ENCODE measurements around the gene CAPN9. TPM values are rescaled to one million over a fixed set of nuclear protein-coding genes. Genes with fewer than 3 reads are reported as not detected.
"Not testable (repeated sequence)": the region's sequence is repeated elsewhere in the genome, so short reads cannot be mapped to it uniquely, and the experiment has no call there.

The CAPN9 gene, protein sequence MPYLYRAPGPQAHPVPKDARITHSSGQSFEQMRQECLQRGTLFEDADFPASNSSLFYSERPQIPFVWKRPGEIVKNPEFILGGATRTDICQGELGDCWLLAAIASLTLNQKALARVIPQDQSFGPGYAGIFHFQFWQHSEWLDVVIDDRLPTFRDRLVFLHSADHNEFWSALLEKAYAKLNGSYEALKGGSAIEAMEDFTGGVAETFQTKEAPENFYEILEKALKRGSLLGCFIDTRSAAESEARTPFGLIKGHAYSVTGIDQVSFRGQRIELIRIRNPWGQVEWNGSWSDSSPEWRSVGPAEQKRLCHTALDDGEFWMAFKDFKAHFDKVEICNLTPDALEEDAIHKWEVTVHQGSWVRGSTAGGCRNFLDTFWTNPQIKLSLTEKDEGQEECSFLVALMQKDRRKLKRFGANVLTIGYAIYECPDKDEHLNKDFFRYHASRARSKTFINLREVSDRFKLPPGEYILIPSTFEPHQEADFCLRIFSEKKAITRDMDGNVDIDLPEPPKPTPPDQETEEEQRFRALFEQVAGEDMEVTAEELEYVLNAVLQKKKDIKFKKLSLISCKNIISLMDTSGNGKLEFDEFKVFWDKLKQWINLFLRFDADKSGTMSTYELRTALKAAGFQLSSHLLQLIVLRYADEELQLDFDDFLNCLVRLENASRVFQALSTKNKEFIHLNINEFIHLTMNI
- total RNA-seq = not detected in 2 replicates

DNA sequence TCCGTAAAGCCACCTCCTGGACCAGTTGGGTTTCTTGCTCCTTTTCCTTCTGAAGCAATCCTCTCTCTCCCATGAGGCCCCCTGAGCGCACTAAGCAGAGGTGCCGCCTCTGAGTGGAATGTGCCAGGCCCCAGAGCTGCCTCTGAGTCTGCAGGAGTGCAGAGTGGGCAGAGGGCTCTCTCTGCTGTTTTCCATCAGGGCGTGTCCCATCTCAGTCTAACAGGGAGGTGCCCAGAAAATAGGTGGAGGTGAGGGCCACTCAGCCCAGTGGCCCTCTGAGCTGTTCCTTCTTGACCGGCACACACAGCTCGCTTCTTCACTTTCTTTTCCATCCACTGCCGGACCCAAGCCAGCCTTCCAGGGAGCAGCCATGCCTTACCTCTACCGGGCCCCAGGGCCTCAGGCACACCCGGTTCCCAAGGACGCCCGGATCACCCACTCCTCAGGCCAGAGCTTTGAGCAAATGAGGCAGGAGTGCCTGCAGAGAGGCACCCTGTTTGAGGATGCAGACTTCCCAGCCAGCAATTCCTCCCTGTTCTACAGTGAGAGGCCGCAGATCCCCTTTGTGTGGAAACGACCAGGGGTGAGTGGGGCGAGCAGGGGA is at the start of gene CAPN9:
Gene CAPN9, plus strand, starts transcription at position 262 of the 604 bp plus-strand sequence. Its CDS starts 109 bp downstream, at position 371.
- peaks cover 2% of the 10 kb centered on the region for H3K27me3 Mint-ChIP-seq (ENCODE audit: insufficient read depth)
- intact Hi-C loops (cut with micrococcal nuclease) = no loop called here
- H3K4me1 Mint-ChIP-seq (ENCODE audit: low read depth) = no peaks in the 10 kb centered on the region
- no peaks in the 10 kb centered on the region for H3K9me3 Mint-ChIP-seq
- no peak for DNase-seq (ENCODE audit: low spot score)
- H3K27ac Mint-ChIP-seq = no peak within 1 kb of the TSS
- no peak within 1 kb of the TSS for H3K4me3 Mint-ChIP-seq
- H3K36me3 Mint-ChIP-seq (ENCODE audit: low read depth) = no peaks in the 10 kb centered on the region

DNA sequence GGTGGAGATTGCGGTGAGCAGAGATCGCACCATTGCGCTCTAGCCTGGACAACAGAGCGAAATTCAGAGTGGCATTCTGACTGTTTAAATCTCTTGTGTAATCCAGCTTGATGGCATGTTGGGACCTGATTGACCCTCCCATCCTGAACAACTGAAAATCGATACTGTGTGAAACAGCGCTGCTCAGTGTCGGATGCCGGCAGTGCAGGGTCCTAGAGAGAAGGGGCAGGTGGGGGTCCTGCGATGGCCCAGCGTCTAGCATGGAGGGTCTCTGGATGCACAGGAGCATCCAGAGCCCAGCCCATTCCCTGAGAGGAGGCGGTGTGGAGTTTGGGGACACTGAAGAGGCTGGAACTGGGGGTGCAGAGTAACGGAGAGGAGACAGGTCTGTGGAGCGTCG is 49.1 kb upstream of the CAPN9 start:
- Mint-ChIP-seq H3K27me3 (ENCODE audit: insufficient read depth) (peaks cover 5% of the 10 kb centered on the region), H3K4me3 (no peak overlapping the region), H3K4me1 (ENCODE audit: low read depth) (no peaks in the 10 kb centered on the region), H3K27ac (no peak overlapping the region), H3K36me3 (ENCODE audit: low read depth) (peaks cover 7% of the 10 kb centered on the region), H3K9me3 (no peaks in the 10 kb centered on the region)
- intact Hi-C loops (cut with micrococcal nuclease) = no loop called here
- DNase-seq (ENCODE audit: low spot score) = no peak

DNA sequence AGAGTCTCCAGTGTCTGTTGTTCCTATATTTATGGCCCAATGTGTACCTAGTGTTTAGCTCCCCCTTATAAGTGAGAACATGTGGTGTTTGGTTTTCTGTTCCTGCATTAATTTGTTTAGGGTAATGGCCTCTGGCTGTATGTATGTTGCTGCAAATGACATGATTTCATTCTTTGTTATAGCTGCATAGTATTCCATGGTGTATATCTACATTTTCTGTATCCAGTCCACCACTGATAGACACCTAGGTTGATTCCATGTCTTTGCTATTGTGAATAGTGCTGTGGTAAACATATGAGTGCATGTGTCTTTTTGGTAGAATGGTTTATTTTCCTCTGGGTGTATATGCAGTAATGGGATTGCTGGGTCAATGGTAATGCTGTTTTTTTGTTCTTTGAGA is 48.2 kb upstream of the CAPN9 start:
- H3K4me1 Mint-ChIP-seq (ENCODE audit: low read depth); H3K4me3 Mint-ChIP-seq; H3K9me3 Mint-ChIP-seq: not testable (repeated sequence)

DNA sequence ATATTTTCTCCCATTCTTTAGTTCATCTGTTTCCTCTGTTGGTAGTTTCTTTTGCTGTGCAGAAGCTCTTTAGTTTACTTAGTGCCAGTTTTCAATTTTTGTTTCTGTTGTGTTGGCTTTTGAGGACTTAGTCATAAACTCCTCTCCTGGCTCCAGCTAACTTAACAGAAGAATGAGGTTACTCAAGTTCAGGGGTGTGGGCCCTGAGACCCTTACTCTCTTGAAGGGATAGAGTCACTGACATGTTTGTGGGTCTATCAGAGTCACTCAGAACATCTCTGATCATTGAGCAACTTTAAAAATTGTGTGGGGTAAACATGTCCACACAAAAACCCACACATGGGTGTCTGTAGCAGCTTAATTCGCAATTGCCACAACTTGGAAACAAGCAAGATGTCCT is 47.5 kb upstream of the CAPN9 start:
- H3K36me3 Mint-ChIP-seq (ENCODE audit: low read depth) = no peaks in the 10 kb centered on the region
- no peak for DNase-seq (ENCODE audit: low spot score)
- H3K27ac Mint-ChIP-seq = no peak overlapping the region
- no peaks in the 10 kb centered on the region for H3K9me3 Mint-ChIP-seq
- H3K4me1 Mint-ChIP-seq (ENCODE audit: low read depth) = no peaks in the 10 kb centered on the region
- intact Hi-C loops (cut with micrococcal nuclease) = no loop called here
- no peak overlapping the region for H3K4me3 Mint-ChIP-seq
- H3K27me3 Mint-ChIP-seq (ENCODE audit: insufficient read depth) = peaks cover 5% of the 10 kb centered on the region

More for the DNA sequence above, 48.2 kb upstream of the CAPN9 start:
- DNase-seq (ENCODE audit: low spot score); intact Hi-C loops (cut with micrococcal nuclease); H3K27me3 Mint-ChIP-seq (ENCODE audit: insufficient read depth); H3K27ac Mint-ChIP-seq; H3K36me3 Mint-ChIP-seq (ENCODE audit: low read depth): not testable (repeated sequence)

DNA sequence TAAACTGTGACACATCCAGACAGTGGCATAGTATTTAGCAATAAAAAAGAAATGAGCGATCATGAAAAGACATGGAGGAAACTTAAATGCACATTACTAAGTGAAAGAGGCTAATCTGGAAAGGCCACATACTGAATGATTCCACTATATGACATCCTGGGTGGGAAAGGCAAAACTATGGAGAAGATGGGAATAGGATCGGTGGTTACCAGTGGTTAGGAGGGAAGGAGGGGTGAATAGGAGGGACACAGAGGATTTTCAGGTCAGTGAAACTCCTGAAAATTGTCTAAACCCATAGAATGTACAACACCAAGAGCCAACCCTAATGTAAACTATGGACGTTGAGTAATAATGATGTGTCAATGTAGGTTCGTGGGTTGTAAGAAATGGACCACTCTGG is 47.1 kb upstream of the CAPN9 start:
- Mint-ChIP-seq H3K9me3 (no peaks in the 10 kb centered on the region), H3K36me3 (ENCODE audit: low read depth) (no peaks in the 10 kb centered on the region), H3K27me3 (ENCODE audit: insufficient read depth) (peaks cover 5% of the 10 kb centered on the region), H3K27ac (no peak overlapping the region), H3K4me3 (no peak overlapping the region), H3K4me1 (ENCODE audit: low read depth) (no peaks in the 10 kb centered on the region)
- intact Hi-C loops (cut with micrococcal nuclease) = no loop called here
- DNase-seq (ENCODE audit: low spot score) = no peak

DNA sequence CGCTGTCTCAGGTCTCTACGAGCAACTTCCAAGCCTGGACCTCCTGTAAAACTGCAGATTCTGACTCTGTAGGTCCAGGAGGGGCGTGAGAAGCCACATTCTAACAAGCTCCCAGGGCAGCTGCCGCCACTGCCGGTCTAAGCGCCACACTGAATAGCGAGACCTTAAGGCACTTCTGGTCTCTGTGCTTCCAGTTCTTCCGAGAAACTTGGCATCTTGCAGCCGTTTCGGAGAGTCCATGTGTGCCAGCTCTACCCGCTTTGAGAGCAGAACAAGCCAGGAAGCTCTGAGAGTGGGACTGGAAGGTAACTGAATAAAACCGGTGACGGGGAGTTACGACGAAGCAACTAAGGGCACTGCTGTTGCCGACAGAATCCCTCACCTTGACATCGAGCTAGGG is 45.8 kb upstream of the CAPN9 start:
- intact Hi-C loops (cut with micrococcal nuclease) = no loop called here
- Mint-ChIP-seq H3K4me1 (ENCODE audit: low read depth) (no peaks in the 10 kb centered on the region), H3K36me3 (ENCODE audit: low read depth) (no peaks in the 10 kb centered on the region), H3K4me3 (no peak overlapping the region), H3K27ac (no peak overlapping the region), H3K27me3 (ENCODE audit: insufficient read depth) (peaks cover 8% of the 10 kb centered on the region), H3K9me3 (no peaks in the 10 kb centered on the region)
- no peak for DNase-seq (ENCODE audit: low spot score)

DNA sequence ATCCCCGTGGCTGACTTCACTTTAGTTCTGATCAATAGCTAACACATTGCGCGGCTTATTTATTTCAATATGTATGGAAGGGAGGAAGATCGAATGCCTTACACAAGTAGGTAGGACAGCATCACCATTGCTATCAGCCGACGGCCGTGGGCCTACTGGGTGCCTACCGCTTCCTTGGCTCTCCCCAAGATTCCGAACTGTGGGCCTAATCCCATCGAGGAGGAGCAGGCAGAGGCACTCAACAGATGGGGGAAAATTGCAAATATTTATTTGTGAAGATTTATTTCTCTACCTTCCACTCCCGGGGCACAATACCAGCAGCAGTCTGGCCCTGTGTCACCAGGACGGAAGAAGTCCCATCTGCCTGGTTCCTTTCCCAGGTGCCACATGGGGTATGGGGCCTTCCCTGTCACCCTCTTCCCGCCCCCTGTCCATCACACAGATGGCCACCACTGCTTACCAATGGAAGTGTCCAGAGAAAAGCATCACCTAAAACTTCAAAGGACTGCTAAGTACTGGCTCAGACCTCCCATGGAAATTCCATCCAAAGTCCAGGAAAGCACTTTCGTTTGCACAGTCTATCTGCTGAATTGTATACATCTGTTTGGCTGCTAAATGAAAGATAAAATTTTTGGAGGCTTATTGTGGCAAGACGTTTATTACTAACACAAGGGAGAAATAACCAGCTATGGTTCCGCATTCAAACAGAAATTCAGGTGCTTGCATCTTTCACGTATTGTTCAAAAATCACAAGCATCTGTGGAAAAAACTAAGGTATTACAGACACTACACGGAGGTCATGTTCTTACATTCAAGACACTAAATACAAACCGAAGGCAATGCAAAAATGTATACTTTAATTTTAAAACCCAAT is 45.1 kb upstream of the CAPN9 start:
- no peak overlapping the region for H3K27ac Mint-ChIP-seq
- intact Hi-C loops (cut with micrococcal nuclease) = no loop called here
- H3K4me3 Mint-ChIP-seq = no peak overlapping the region

DNA sequence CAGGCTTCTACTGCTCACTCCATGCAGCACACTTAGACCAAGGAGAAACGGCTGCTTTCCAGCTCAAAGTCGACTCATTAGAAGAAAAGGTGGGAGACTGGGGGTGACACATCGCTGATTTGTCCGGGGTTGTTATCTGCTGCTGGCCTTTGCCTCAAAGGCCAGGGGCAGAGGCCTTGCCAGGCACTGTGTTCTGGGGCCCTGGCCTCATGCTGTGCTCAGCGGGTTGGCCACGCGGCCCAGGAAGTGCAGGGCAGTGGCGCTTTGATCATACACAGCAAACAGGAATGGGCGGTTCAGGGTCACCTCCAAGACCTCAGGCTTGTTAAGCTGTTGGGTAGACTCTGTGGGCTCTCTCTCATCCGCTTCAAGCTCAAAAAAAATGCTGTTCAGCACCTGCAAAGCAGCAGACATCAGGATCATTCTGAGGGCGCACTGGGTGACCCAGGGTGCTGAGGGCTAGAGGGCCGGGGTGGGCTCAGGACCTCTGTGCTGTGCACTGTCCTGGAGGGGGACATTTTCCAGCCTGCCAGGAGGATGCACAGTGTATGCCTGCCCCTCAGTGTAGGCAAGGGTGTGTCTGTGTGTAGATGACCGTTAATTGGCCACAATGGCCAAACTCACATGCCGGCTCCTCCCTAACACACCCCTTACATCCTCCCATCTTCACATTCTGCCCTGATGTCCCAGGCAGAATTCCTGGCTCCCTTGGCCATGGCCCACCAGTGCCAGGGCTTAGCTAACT is 44.1 kb upstream of the CAPN9 start:
- intact Hi-C loops (cut with micrococcal nuclease) = no loop called here
- Mint-ChIP-seq H3K27me3 (ENCODE audit: insufficient read depth) (peaks cover 8% of the 10 kb centered on the region), H3K36me3 (ENCODE audit: low read depth) (no peaks in the 10 kb centered on the region), H3K27ac (no peak overlapping the region), H3K4me3 (no peak overlapping the region), H3K4me1 (ENCODE audit: low read depth) (no peaks in the 10 kb centered on the region), H3K9me3 (no peaks in the 10 kb centered on the region)
- DNase-seq (ENCODE audit: low spot score) = no peak

More for the DNA sequence above, 45.1 kb upstream of the CAPN9 start:
- no peak for DNase-seq (ENCODE audit: low spot score)
- Mint-ChIP-seq H3K4me1 (ENCODE audit: low read depth) (no peaks in the 10 kb centered on the region), H3K27me3 (ENCODE audit: insufficient read depth) (peaks cover 8% of the 10 kb centered on the region), H3K36me3 (ENCODE audit: low read depth) (no peaks in the 10 kb centered on the region), H3K9me3 (no peaks in the 10 kb centered on the region)

DNA sequence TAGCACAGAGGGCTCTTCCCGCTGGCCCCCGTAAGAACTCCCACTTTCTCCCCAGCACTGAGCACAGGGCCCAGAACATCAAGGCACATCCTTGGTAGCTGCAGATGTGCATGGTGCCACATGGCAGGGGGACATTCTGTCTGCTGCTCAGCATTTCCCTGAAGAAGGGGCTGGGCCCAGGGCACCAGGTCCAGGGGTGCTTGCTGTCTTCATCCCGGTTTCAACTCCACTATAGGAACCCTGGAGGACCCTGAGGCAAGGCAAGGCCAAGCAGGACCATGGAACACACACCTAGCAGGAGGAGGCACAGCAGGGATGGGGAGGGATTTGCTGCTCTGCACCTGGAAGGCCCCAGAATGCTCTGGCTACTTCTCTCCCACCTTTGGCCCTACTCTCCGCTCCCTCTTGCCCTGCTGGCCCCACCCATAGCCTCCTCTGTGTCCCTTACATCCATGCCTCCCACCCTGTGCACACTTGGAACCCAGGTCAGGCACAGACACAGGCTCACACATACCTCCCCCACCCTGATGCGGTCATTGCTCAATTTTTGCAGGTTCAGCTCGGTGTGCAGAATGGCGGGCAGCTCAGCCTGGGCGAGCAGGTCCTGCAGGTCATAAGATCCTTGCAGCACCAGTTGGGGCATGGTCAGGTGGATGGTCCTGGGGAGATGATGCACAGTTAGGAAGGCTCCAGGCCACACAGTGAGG is 43.4 kb upstream of the CAPN9 start:
- DNase-seq (ENCODE audit: low spot score) = no peak
- Mint-ChIP-seq H3K9me3 (no peaks in the 10 kb centered on the region), H3K4me3 (no peak overlapping the region), H3K4me1 (ENCODE audit: low read depth) (no peaks in the 10 kb centered on the region), H3K36me3 (ENCODE audit: low read depth) (no peaks in the 10 kb centered on the region), H3K27me3 (ENCODE audit: insufficient read depth) (peaks cover 9% of the 10 kb centered on the region), H3K27ac (no peak overlapping the region)
- intact Hi-C loops (cut with micrococcal nuclease) = no loop called here

DNA sequence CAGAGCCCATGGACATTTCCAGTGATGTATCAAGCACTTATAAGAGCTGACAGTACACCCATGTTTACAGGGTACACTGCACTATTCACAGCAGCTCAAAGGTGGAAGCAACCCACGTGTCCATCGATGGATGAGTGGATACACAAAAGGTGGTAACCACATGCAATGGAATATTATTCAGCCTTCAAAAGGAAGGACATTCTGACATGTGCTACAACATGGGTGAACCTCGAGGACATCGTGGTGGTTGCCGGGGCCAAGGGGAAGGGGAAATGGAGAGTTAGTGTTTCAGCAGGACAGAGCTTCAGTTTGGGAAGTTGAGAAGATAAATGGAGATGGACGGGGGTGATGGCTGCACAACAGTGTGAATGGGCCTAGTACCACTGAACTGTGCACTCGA is 42.4 kb upstream of the CAPN9 start:
- Mint-ChIP-seq H3K9me3 (no peaks in the 10 kb centered on the region), H3K4me1 (ENCODE audit: low read depth) (no peaks in the 10 kb centered on the region), H3K27me3 (ENCODE audit: insufficient read depth) (peaks cover 7% of the 10 kb centered on the region), H3K4me3 (no peak overlapping the region), H3K27ac (no peak overlapping the region), H3K36me3 (ENCODE audit: low read depth) (no peaks in the 10 kb centered on the region)
- intact Hi-C loops (cut with micrococcal nuclease) = no loop called here
- DNase-seq (ENCODE audit: low spot score) = no peak

DNA sequence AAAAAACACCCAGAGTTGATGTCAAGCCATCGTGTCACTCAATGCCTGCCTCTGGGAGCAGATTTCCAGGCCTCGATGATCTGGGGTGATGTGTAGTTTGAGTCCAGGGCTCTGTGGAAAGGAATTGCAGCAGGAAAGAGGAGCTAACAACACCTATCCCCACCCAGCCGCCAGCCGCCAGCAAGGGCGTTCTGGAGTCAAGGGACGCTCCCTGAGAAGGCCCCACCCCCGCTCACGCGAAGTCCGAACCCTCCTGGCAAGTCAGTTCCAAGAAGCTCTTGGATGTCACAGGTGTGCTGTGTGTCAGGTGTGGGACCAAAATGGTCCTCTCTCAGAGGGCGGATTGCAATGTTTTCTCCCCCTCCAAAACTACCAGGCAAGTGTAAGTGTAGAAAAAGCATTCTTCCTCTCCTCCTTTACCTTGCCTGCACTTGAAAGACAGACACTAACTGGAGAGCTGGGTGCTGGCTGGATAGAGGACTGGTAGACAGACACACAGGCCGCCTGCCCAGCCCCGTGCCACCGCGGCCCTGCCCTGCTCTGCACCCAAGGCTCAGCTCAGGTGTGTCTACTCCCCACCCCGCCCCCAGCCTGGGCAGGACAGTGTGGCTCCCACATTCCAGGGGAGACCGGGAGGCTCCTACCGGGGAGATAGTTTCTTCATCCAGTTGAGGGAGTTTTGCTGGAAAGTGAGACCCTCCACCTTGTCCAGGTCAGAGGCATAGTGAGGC is 41.7 kb upstream of the CAPN9 start:
- DNase-seq (ENCODE audit: low spot score) = no peak
- H3K36me3 Mint-ChIP-seq (ENCODE audit: low read depth) = no peaks in the 10 kb centered on the region
- no peaks in the 10 kb centered on the region for H3K4me1 Mint-ChIP-seq (ENCODE audit: low read depth)
- H3K4me3 Mint-ChIP-seq = no peak overlapping the region
- no peak overlapping the region for H3K27ac Mint-ChIP-seq
- no peaks in the 10 kb centered on the region for H3K9me3 Mint-ChIP-seq
- H3K27me3 Mint-ChIP-seq (ENCODE audit: insufficient read depth) = peaks cover 6% of the 10 kb centered on the region
- intact Hi-C loops (cut with micrococcal nuclease) = no loop called here
